H1 (cell line): ENCODE data around the gene USP16. TPM values are rescaled to one million over a fixed set of nuclear protein-coding genes. Genes with fewer than 3 reads are reported as not detected.

Experiments used
- CTCF ChIA-PET: fragments of 300-600 bp; sonication (Branson Sonifier 250); formaldehyde crosslinking; loops from one replicate; lab custom pipeline; 2021; ENCODE audit not compliant: partially characterized antibody; lab: Charles Lee
- POLR2A ChIA-PET: fragments of 300-600 bp; sonication (Branson Sonifier 250); formaldehyde crosslinking; loops from one replicate; lab custom pipeline; 2021; ENCODE audit warnings: inconsistent platforms; ENCODE audit not compliant: partially characterized antibody; lab: Charles Lee
- DNase-seq, 2 experiments: peaks; one replicate each; pipeline versions ENCODE4 v3.0.0 to v3.0.0-alpha.2; 2010 to 2022; ENCODE audit warnings: low spot score in 2 of 2, low read depth in 1 of 2, mixed read lengths in 1 of 2
- FAIRE-seq: peaks from 2 replicates; lab custom pipeline; 2011; peaks lifted over from hg19 to GRCh38; lab: Jason Lieb, UNC
- H2AFZ ChIP-seq: 2 replicates; pipeline ENCODE4 v1.8.1; 2012; ENCODE audit warnings: low read length, inconsistent platforms
- H2AK5ac ChIP-seq: 2 replicates; pipeline ENCODE4 v1.6.1; 2013; ENCODE audit warnings: low read depth, low read length
- H2BK120ac ChIP-seq: replicated peaks from 2 replicates; pipeline ENCODE3; 2013; ENCODE audit warnings: low read depth, low read length, inconsistent platforms
- H2BK12ac ChIP-seq: 2 replicates; pipeline ENCODE4 v1.6.1; 2013; ENCODE audit warnings: low read depth, low read length
- H2BK15ac ChIP-seq: 2 replicates; pipeline ENCODE4 v1.6.1; 2013; ENCODE audit warnings: low read length
- H2BK20ac ChIP-seq: 2 replicates; pipeline ENCODE4 v1.6.1; 2013; ENCODE audit warnings: low read length
- H2BK5ac ChIP-seq: 2 replicates; pipeline ENCODE4 v1.6.1; 2013; ENCODE audit warnings: low read depth, low read length
- H3K14ac ChIP-seq: 2 replicates; pipeline ENCODE4 v1.6.1; 2013; ENCODE audit warnings: inconsistent platforms; ENCODE audit not compliant: insufficient read length
- H3K18ac ChIP-seq: 2 replicates; pipeline ENCODE4 v1.6.1; 2013; ENCODE audit warnings: low read length; ENCODE audit errors: extremely low read depth
- H3K23ac ChIP-seq: 2 replicates; pipeline ENCODE4 v1.6.1; 2013; ENCODE audit warnings: inconsistent platforms; ENCODE audit not compliant: insufficient read length
- H3K23me2 ChIP-seq: 2 replicates; pipeline ENCODE4 v1.6.1; 2013; ENCODE audit warnings: low read depth, low read length
- H3K27ac ChIP-seq: 2 replicates; pipeline ENCODE4 v1.6.1; 2011; ENCODE audit warnings: low read depth, low read length, inconsistent platforms
- H3K27me3 ChIP-seq, 4 experiments: replicated peaks in 1 of 4; 1 replicate in 1 of 4; 2 replicates in 3 of 4; pipeline versions ENCODE4 v1.6.1 to v1.8.1; 2011 to 2013; ENCODE audit warnings: low read length in 3 of 4, mild to moderate bottlenecking in 3 of 4, inconsistent platforms in 2 of 4, mixed read lengths in 2 of 4, moderate library complexity in 1 of 4; ENCODE audit not compliant: control insufficient read depth in 3 of 4, insufficient read depth in 3 of 4; ENCODE audit errors: extremely low read depth in 1 of 4
- H3K36me3 ChIP-seq, 4 experiments: 2 replicates each; pipeline versions ENCODE4 v1.6.1 to v1.8.1; 2011 to 2013; ENCODE audit warnings: mild to moderate bottlenecking in 4 of 4, low read length in 3 of 4, moderate library complexity in 2 of 4, control low read depth in 1 of 4, inconsistent platforms in 1 of 4; ENCODE audit not compliant: insufficient read depth in 4 of 4, control insufficient read depth in 2 of 4
- H3K4ac ChIP-seq: replicated peaks from 2 replicates; pipeline ENCODE3; 2013; ENCODE audit warnings: low read length, low read depth, mixed read lengths, inconsistent platforms; ENCODE audit not compliant: insufficient read length
- H3K4me1 ChIP-seq, 4 experiments: replicated peaks in 1 of 4; 1 replicate in 1 of 4; 2 replicates in 3 of 4; pipeline versions ENCODE4 v1.6.1 to v1.8.1; 2011 to 2013; ENCODE audit warnings: low read length in 3 of 4, inconsistent platforms in 2 of 4, mixed read lengths in 1 of 4; ENCODE audit not compliant: insufficient read depth in 4 of 4, control insufficient read depth in 3 of 4
- H3K4me2 ChIP-seq, 2 experiments: 2 replicates each; pipeline versions ENCODE4 v1.6.1 to v1.8.1; 2011 to 2013; ENCODE audit warnings: low read depth in 2 of 2, low read length in 2 of 2, control low read depth in 1 of 2, inconsistent platforms in 1 of 2, mild to moderate bottlenecking in 1 of 2; ENCODE audit not compliant: insufficient read depth in 1 of 2
- H3K4me3 ChIP-seq, 4 experiments: fragments of 200-600, 300-600 bp in 1 of 4; sonication (generic), shearing (Covaris generic), sonication (Bioruptor Twin) in 1 of 4; 2 replicates each; pipeline versions ENCODE4 v1.5.1 to v1.8.1; 2011 to 2016; ENCODE audit warnings: low read length in 4 of 4, low read depth in 3 of 4, control low read depth in 2 of 4, inconsistent platforms in 2 of 4, mild to moderate bottlenecking in 2 of 4, mixed read lengths in 1 of 4, moderate library complexity in 1 of 4; ENCODE audit not compliant: insufficient read depth in 2 of 4; ENCODE audit errors: extremely low read depth in 1 of 4
- H3K56ac ChIP-seq: replicated peaks from 2 replicates; pipeline ENCODE3; 2013; ENCODE audit warnings: low read depth, mild to moderate bottlenecking, mixed read lengths, low read length, inconsistent platforms; ENCODE audit not compliant: insufficient read length
- H3K79me1 ChIP-seq: 2 replicates; pipeline ENCODE4 v1.6.1; 2013; ENCODE audit warnings: low read depth, low read length, control low read depth
- H3K79me2 ChIP-seq, 2 experiments: 2 replicates each; pipeline versions ENCODE4 v1.6.1 to v1.8.1; 2012 to 2013; ENCODE audit warnings: low read length in 2 of 2, mild to moderate bottlenecking in 2 of 2, inconsistent platforms in 1 of 2; ENCODE audit not compliant: insufficient read depth in 2 of 2, control insufficient read depth in 1 of 2
- H3K9ac ChIP-seq, 4 experiments: replicated peaks in 1 of 4; 1 replicate in 1 of 4; 2 replicates in 3 of 4; pipeline versions ENCODE4 v1.6.1 to v1.8.1; 2011 to 2013; ENCODE audit warnings: low read depth in 3 of 4, low read length in 3 of 4, control low read depth in 2 of 4, mild to moderate bottlenecking in 2 of 4, moderate library complexity in 2 of 4, inconsistent platforms in 1 of 4; ENCODE audit errors: extremely low read depth in 1 of 4
- H3K9me3 ChIP-seq, 2 experiments: 2 replicates each; pipeline versions ENCODE4 v1.6.1 to v1.8.1; 2012 to 2013; ENCODE audit warnings: mild to moderate bottlenecking in 2 of 2, moderate library complexity in 2 of 2, control low read depth in 1 of 2, inconsistent platforms in 1 of 2, low read depth in 1 of 2, low read length in 1 of 2, mixed read lengths in 1 of 2; ENCODE audit not compliant: insufficient read depth in 2 of 2
- H4K20me1 ChIP-seq, 2 experiments: replicated peaks in 1 of 2; 2 replicates each; pipeline versions ENCODE3 to v1.8.1; 2011 to 2013; ENCODE audit warnings: inconsistent platforms in 2 of 2, low read length in 2 of 2, mild to moderate bottlenecking in 1 of 2; ENCODE audit not compliant: insufficient read depth in 2 of 2, control insufficient read depth in 1 of 2
- H4K5ac ChIP-seq: 2 replicates; pipeline ENCODE4 v1.6.1; 2013; ENCODE audit warnings: low read length, low read depth, mixed read lengths, inconsistent platforms; ENCODE audit not compliant: insufficient read length
- H4K8ac ChIP-seq: 2 replicates; pipeline ENCODE4 v1.8.0; 2013; ENCODE audit warnings: mild to moderate bottlenecking, moderate library complexity, low read length, inconsistent platforms; ENCODE audit not compliant: insufficient read depth; ENCODE audit errors: extremely low read depth
- H4K91ac ChIP-seq: replicated peaks from 2 replicates; pipeline ENCODE3; 2013; ENCODE audit warnings: low read length, mixed read lengths, inconsistent platforms; ENCODE audit not compliant: insufficient read length
- BACH1 ChIP-seq: IDR thresholded peaks from 2 replicates; pipeline ENCODE4 v1.6.1; 2012; ENCODE audit warnings: low read length, improper control_type of control experiment
- CTBP2 ChIP-seq: IDR thresholded peaks from 2 replicates; pipeline ENCODE4 v1.7.0; 2011; ENCODE audit warnings: borderline replicate concordance, mild to moderate bottlenecking, moderate library complexity, mixed read lengths, low read length; ENCODE audit not compliant: insufficient read depth, insufficient read length
- EGR1 ChIP-seq: IDR thresholded peaks from 2 replicates; pipeline ENCODE4 v1.6.1; 2011; ENCODE audit warnings: low read depth, low read length, borderline replicate concordance
- EP300 ChIP-seq, 2 experiments: IDR thresholded peaks; 1 replicate in 1 of 2; 2 replicates in 1 of 2; pipeline ENCODE4 v1.6.1; 2011 to 2012; ENCODE audit warnings: low read depth in 2 of 2, low read length in 2 of 2, mild to moderate bottlenecking in 2 of 2, borderline replicate concordance in 1 of 2, inconsistent platforms in 1 of 2, moderate library complexity in 1 of 2
- FOSL1 ChIP-seq: IDR thresholded peaks from 2 replicates; pipeline ENCODE4 v1.6.1; 2011; ENCODE audit warnings: mild to moderate bottlenecking, low read depth, low read length, moderate library complexity; ENCODE audit not compliant: insufficient read depth
- GTF2F1 ChIP-seq: IDR thresholded peaks from 2 replicates; pipeline ENCODE4 v1.6.1; 2012; ENCODE audit warnings: low read depth, low read length, improper control_type of control experiment, borderline replicate concordance
- JUN ChIP-seq: IDR thresholded peaks from 2 replicates; pipeline ENCODE4 v1.6.1; 2011; ENCODE audit warnings: low read depth, mild to moderate bottlenecking, improper control_type of control experiment, low read length
- JUND ChIP-seq: IDR thresholded peaks from 2 replicates; pipeline ENCODE4 v1.6.1; 2011; ENCODE audit warnings: mild to moderate bottlenecking, improper control_type of control experiment, low read length
- MAFK ChIP-seq: IDR thresholded peaks from 2 replicates; pipeline ENCODE4 v1.6.1; 2012; ENCODE audit warnings: low read depth, mild to moderate bottlenecking, improper control_type of control experiment, low read length
- NANOG ChIP-seq: IDR thresholded peaks from 2 replicates; pipeline ENCODE4 v1.6.1; 2011; ENCODE audit warnings: low read length, low read depth, mild to moderate bottlenecking, inconsistent platforms; ENCODE audit not compliant: insufficient read depth, poor library complexity, severe bottlenecking
- SIN3A ChIP-seq, 2 experiments: IDR thresholded peaks in 1 of 2; conservative IDR thresholded peaks in 1 of 2; 2 replicates each; pipeline ENCODE4 v1.6.1; 2011 to 2012; ENCODE audit warnings: low read length in 2 of 2, improper control_type of control experiment in 1 of 2, low read depth in 1 of 2, mild to moderate bottlenecking in 1 of 2
- SP4 ChIP-seq: IDR thresholded peaks from 2 replicates; pipeline ENCODE4 v1.6.1; 2012; ENCODE audit warnings: low read length, inconsistent platforms
- TBP ChIP-seq: IDR thresholded peaks from 2 replicates; pipeline ENCODE4 v1.6.1; 2011; ENCODE audit warnings: low read depth, low read length, improper control_type of control experiment
- WGBS, 2 experiments: shearing (Covaris generic) in 1 of 2; methylation state at CpG; one replicate each; pipeline versions ENCODE4 v1.1.6 to v1.1.7; 2013 to 2015; ENCODE audit warnings: low lambda C conversion rate in 2 of 2, mixed read lengths in 2 of 2, inconsistent platforms in 1 of 2, low coverage in 1 of 2, missing lambda C conversion rate in 1 of 2; ENCODE audit not compliant: insufficient replicate concordance in 2 of 2, insufficient coverage in 1 of 2, insufficient read length in 1 of 2; ENCODE audit errors: extremely low coverage in 1 of 2, missing lambda C conversion rate in 1 of 2; 5-methylcytosine and 5-hydroxymethylcytosine counted together
- polyA plus RNA-seq, 7 experiments: library from polyadenylated mRNA; depleted of rRNA in 3 of 7; stranded (reverse) in 5 of 7; unstranded in 2 of 7; fragments of >200 nt in 5 of 7; fragments of 200-250 nt in 2 of 7; gene quantifications; 1 replicate in 5 of 7; 2 replicates in 1 of 7; 4 replicates in 1 of 7; pipeline versions ENCODE4 v1.2.1 to v1.2.3, GENCODE V29; 2011 to 2013; ENCODE audit warnings: missing spikeins in 2 of 7, mixed read lengths in 2 of 7
- total RNA-seq: library from RNA; stranded (reverse); fragmentation: NEBNext Ultra II Directional; extraction: Animal tissue kit (Norgen Biotek cat#: 25700); gene quantifications from 2 replicates; pipeline ENCODE4 v1.2.1, GENCODE V29; 2021

USP16 gene
- total and polyA plus RNA-seq, 2 of the 8 experiments (the other 6 are each of a cell fraction or from before 2014, with no cell fraction given): 3.4 to 19.1 TPM

- no peak overlapping the region for H3K14ac ChIP-seq
- peaks cover 16 to 84% (median 64%) of the 10 kb centered on the region in 4 experiments for H3K36me3 ChIP-seq
- H2BK20ac ChIP-seq: no peak overlapping the region
- no peak for DNase-seq
- no peak overlapping the region for H3K56ac ChIP-seq
- H3K18ac ChIP-seq: no peak overlapping the region
- peaks cover 0 to 1% of the 10 kb centered on the region in 2 experiments for H4K20me1 ChIP-seq
- no peak overlapping the region for H4K8ac ChIP-seq
- no peak overlapping the region for H2BK120ac ChIP-seq
- no peak overlapping the region for H3K4ac ChIP-seq
- no peak overlapping the region for H2AFZ ChIP-seq
- no peak for FAIRE-seq
- no peak overlapping the region for H3K4me3 ChIP-seq
- H3K27me3 ChIP-seq: no peaks in the 10 kb centered on the region
- no peak overlapping the region for H2AK5ac ChIP-seq
- H3K9me3 ChIP-seq: no peaks in the 10 kb centered on the region
- ChIA-PET POLR2A (interaction anchor here (0.9 to 7.7 kb wide), 4 partner anchors 9 to 26 kb away, joined by 3 to 37 read pairs (median 10); partner anchors contain the start of gene CCT8), CTCF (interaction anchor here (2.0 kb wide), 1 partner anchor 11 kb away, joined by 4 read pairs; no protein-coding TSS in a partner anchor)
- no peaks in the 10 kb centered on the region for H3K4me1 ChIP-seq
- 95% methylated on average over 5 of the region's 5 CpGs; no CpG with 5 or more reads in 1 of the 2 experiments for WGBS, 2 experiments
- H2BK12ac ChIP-seq: no peak overlapping the region
- no peaks in the 10 kb centered on the region for H3K79me1 ChIP-seq
- no peak overlapping the region for H3K4me2 ChIP-seq
- H3K9ac ChIP-seq: no peak overlapping the region
- H4K91ac ChIP-seq: no peak overlapping the region
- no peak overlapping the region for H3K23ac ChIP-seq
- no peak overlapping the region for H2BK5ac ChIP-seq
- 0 out of 4 replicates have a peak, but pooled peaks cover 0 to 2% of the 10 kb centered on the region in 2 experiments for H3K79me2 ChIP-seq
- H3K23me2 ChIP-seq: no peaks in the 10 kb centered on the region
- no peak overlapping the region for H2BK15ac ChIP-seq
- H3K27ac ChIP-seq: no peak overlapping the region
- no peak overlapping the region for H4K5ac ChIP-seq
- TF ChIP-seq MAFK (no peak), SP4 (no peak), SIN3A (conservative IDR thresholded peaks at IDR 0.05 in 1 of 2, IDR thresholded peaks at IDR 0.05 in 1 of 2; ENCODE audit: low read depth in 1 of 2, low read length in 2 of 2) (no peak), BACH1 (no peak), EGR1 (no peak), NANOG (no peak), FOSL1 (no peak), JUN (no peak), GTF2F1 (no peak), JUND (no peak), CTBP2 (no peak), TBP (no peak), EP300 (IDR thresholded peaks at IDR 0.05; ENCODE audit: borderline replicate concordance in 1 of 2, low read depth in 2 of 2, low read length in 2 of 2) (no peak)
Observed at GRCh38 chr21:29055080-29055479, 30.6 kb downstream of the USP16 start.
